Thoracic aorta endothelial cell (primary cell): ENCODE measurements around the gene MRPL52. TPM values are rescaled to one million over a fixed set of nuclear protein-coding genes. Genes with fewer than 3 reads are reported as not detected.

Source experiments
- small RNA-seq: library from RNA; depleted of rRNA; stranded (forward); fragments of <200 nt; gene quantifications from one replicate; pipeline ENCODE3, GENCODE V24; 2012
- total RNA-seq: library from RNA; depleted of rRNA; stranded (reverse); fragments of >200 nt; gene quantifications from 2 replicates; pipeline ENCODE4 v1.2.3, GENCODE V29; 2012

Gene MRPL52
- total RNA-seq, result 56.9 and 73.1 TPM in 2 replicates

DNA sequence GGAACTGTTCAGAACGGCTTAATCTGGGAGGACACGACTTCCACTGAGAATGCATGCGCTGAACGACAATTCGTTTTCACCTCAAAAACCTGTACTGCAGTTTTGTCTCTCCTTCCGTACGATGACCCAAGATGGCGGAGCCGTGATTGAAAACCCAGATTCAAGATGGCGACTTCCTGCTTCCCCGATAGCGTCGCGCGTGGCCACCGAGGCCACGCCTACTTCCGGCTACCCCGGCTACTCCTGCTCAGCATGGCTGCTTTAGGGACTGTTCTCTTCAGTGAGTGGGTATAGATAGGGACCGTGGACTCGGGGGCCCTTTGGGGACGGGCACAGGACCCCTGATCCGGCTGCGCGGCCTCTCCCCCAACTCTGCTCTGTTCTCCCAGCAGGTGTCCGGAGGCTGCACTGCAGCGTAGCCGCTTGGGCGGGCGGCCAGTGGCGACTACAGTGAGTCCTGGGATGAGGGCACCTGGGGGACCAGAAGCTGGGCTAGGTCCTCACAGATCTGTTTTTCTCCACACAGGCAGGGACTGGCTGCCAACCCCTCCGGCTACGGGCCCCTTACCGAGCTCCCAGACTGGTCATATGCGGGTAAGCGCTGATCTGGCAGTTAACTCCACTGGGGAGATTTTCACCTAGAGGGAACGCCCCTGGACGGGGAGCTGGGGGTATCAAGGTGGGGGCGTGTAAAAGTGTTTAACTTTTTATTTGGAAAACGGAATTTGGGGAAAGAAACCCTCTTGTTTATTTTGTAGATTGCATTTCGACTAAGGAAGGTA is at the start of gene MRPL52:
TSS of gene MRPL52 (plus strand) at position 227 of the 782 bp plus-strand sequence. CDS start at position 253, 26 bp downstream.

DNA sequence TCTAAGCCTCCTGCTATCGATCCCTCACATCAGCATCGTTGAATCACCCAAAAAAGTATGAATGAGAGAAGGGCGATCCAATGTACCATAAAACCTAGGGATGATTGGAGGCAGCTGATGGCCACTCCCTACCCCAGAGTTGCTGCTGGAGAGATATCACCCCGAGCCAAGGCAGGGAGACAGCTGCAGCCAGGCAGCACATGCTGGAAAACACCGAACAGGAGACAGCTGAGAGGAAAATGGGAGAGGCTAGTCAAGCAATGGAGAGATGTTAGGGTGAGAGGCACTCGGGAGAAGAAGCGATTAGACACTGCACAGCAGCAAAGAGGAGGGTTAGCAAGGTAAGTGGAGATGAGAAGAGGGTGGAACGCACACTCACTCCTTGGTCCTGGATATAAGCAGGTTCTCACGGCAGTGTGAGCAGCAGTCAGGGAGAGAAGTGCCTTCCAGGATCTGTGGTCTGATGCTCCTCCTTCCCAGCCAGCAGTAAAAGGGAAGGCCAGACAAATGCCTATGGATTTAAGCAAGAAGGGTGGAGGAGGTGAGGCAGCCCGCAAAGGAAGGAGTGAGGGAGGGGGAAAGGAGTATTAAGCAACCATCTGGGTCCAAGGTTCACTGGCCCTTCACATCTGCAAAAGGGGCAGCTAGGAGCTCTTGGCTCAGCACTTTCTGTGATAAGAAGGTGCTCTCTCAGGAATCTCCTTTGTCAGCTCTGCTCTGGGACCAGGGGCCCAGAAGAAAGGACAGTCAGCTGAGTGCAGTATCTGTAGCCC is 14.6 kb upstream of the MRPL52 start, which contains the start of gene SLC7A7:
TSS of gene SLC7A7 (minus strand) at position 495 of the 773 bp plus-strand sequence. CDS start 2,037 bp downstream, outside the sequence.

DNA sequence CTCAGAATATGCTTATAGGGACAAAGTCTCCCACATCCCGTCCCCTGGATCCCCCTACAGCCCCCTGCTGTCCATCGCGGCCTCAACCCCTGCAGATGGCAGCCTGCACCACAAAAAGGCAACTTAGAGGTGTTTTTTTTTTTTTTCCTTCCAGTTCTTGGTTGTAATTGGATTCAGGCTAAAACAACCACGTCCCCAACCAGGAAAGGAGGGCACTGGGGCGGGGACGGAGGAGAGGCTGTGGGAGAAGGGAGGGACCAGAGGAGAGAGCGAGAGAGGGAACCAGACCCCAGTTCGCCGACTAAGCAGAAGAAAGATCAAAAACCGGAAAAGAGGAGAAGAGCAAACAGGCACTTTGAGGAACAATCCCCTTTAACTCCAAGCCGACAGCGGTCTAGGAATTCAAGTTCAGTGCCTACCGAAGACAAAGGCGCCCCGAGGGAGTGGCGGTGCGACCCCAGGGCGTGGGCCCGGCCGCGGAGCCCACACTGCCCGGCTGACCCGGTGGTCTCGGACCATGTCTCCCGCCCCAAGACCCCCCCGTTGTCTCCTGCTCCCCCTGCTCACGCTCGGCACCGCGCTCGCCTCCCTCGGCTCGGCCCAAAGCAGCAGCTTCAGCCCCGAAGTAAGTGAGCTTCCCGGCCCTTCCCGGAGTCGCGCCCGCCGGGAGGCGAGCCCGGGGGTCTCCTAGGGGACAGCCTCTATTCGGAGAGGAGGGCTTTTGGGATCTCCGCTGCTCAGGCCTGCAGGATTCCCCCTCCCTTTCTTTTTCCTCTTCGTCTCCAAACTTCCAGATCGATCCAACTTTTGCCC is 6.8 kb downstream of the MRPL52 start, which contains the start of gene MMP14:
TSS of gene MMP14 (plus strand) at position 285 of the 813 bp plus-strand sequence. CDS start at position 518, 233 bp downstream.

DNA sequence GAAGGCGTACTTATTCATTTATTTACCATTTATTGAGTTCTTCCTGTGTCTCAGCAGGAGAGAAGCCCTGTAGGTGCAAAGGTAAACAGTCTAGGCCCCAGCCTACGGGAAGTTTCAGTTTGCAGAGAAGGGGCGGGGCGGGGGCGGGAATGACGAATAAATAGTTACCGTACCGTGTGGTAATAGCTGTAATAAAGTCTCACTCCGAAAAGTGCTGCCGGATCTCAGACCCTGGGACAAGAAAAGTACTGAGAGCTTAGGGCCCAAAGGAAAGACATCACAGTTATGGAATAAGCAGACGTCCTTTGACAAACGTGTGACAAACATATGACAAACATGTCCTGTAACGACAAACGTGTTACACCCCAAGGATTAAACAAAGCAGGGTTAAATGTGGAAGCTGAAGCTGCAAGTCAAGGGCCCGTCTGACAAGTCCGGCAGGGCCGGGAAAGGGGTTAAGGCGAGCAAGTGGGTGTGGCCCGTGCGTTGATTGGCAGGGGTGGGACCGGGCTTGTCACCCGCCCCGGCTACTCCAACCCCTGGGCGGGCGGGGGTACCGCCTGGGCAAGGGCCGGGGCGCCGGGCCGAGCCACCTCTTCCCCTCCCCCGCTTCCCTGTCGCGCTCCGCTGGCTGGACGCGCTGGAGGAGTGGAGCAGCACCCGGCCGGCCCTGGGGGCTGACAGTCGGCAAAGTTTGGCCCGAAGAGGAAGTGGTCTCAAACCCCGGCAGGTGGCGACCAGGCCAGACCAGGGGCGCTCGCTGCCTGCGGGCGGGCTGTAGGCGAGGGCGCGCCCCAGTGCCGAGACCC is 41.7 kb downstream of the MRPL52 start, which contains the start of gene LRP10:
TSS of gene LRP10 (plus strand) at position 517 of the 809 bp plus-strand sequence. CDS start 564 bp downstream, outside the sequence.

DNA sequence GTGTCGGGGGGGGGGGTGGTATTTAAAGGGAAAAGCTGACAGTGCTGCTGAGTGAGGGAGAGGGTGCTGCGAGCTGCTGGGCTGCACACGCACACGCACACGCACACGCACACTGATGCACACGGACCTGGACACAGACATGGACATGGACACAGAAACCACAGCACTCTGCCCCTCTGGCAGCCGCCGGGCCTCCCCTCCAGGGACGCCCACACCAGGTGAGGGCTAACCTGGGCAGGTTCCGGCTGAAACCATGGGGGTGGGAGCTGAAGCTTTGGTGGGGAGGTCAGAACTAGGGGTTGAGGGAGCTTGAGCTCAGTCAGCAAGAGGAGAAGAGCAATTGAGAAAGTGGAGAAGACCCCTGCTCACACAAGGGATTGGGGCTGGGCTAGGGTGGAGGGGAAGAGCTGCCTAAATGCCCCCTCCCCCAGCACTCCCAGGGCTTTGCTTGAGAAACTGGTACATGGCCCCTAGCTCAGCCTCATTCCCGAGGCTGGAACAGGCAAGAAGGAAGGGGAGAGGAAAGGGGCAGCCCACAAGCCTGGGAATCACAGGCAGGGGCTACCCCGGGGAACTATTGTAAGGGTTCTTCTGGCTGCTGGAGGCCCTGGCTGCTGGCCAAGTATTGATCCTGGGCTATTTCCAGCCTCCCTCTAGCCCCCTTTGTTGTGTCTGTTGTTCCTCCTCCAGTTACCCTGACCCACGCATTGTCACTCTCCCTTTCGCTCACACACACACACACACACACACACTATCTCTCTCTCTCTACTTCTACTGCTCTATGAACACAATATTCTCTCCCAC is 53.7 kb downstream of the MRPL52 start, which contains the start of gene REM2:
TSS of gene REM2 (plus strand) at position 50 of the 804 bp plus-strand sequence. CDS start at position 116, 66 bp downstream.

Small RNAs within 50 kb of the gene (small RNA-seq; reads per million reads assigned to genes)
- gene RF00019, result not detected

Other genes starting within 250 kb of the MRPL52 start
- gene DAD1, start 240.7 kb upstream of the MRPL52 start, total RNA-seq, result 382 and 430 TPM in 2 replicates
- 9.2 and 15.7 TPM in 2 replicates for gene ABHD4, start 231.6 kb upstream of the MRPL52 start, total RNA-seq
- gene OR6J1, start 185.5 kb upstream of the MRPL52 start, total RNA-seq, result not detected in 2 replicates
- 122 and 158 TPM in 2 replicates for gene OXA1L, start 63.2 kb upstream of the MRPL52 start, total RNA-seq
- 14.7 and 20.9 TPM in 2 replicates for gene SLC7A7, start 14.5 kb upstream of the MRPL52 start, total RNA-seq
- 261 and 318 TPM in 2 replicates for gene MMP14, start 6.7 kb downstream of the MRPL52 start, total RNA-seq
- gene LRP10, start 41.9 kb downstream of the MRPL52 start, total RNA-seq, result 94.7 and 101 TPM in 2 replicates
- gene REM2, start 53.3 kb downstream of the MRPL52 start, total RNA-seq, result 0.13 TPM in 1 of 2 replicates, not detected in the other
- 96.0 and 99.1 TPM in 2 replicates for gene RBM23, start 89.3 kb downstream of the MRPL52 start, total RNA-seq
- gene PRMT5, start 99.5 kb downstream of the MRPL52 start, total RNA-seq, result 60.6 and 70.9 TPM in 2 replicates
- gene HAUS4, start 127.2 kb downstream of the MRPL52 start, total RNA-seq, result 49.6 and 55.0 TPM in 2 replicates
- 39.9 and 52.0 TPM in 2 replicates for gene AJUBA, start 152.7 kb downstream of the MRPL52 start, total RNA-seq
- 3.6 and 4.9 TPM in 2 replicates for gene C14orf93, start 180.3 kb downstream of the MRPL52 start, total RNA-seq
- 225 TPM in 2 replicates for gene PSMB5, start 205.0 kb downstream of the MRPL52 start, total RNA-seq
- gene PSMB11, start 212.3 kb downstream of the MRPL52 start, total RNA-seq, result not detected in 2 replicates
- 8.9 and 9.8 TPM in 2 replicates for gene CDH24, start 227.6 kb downstream of the MRPL52 start, total RNA-seq